NCI-H1694 (cell line): ENCODE results near the gene ATP6V1G3.
"Not testable (repeated sequence)": the region's sequence is repeated elsewhere in the genome, so short reads cannot be mapped to it uniquely, and the experiment has no call there.

Source experiments
- DNase-seq: peaks from one replicate; lab custom pipeline; 2025; lab: John Stamatoyannopoulos, UW

Gene ATP6V1G3, protein sequence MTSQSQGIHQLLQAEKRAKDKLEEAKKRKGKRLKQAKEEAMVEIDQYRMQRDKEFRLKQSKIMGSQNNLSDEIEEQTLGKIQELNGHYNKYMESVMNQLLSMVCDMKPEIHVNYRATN

DNA sequence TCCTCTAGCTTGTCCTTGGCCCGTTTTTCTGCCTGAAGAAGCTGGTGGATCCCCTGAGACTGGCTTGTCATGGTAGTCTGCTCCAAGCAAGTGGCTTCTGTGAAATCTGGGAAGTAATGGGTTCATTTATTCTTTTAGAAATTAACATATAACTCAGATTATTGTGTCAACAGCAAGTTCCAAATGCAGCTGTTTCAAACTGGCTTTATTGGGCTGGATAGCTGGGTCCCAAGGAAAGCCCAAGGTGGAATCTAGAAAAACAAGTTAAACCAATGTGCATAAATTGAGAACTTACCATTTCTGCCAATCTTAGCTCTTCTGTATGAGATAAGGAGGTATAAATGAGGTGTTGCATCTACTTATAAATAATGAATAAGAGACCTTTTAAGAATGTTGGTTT is at the start of gene ATP6V1G3:
TSS of gene ATP6V1G3 (minus strand) at position 101 of the 400 bp plus-strand sequence. CDS start at position 71, 30 bp downstream.
- DNase-seq: no peak

DNA sequence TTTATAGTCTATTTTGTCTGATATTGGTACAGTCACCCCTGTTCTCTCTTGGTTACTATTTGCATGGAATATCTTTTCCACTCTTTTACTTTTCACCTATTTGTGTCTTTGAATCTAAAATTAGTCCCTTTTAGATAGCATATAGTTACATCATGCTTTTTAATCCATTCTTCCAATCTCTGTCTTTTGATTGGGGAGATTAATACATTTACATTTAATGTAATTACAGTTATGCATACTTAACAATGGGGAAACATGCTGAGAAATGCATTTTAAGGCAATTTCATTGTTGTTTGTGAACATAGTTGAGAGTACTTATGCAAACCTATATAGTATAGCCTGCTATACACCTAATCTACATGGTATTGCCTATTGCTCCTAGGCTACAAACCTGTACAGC is 48.4 kb upstream of the ATP6V1G3 start:
- no peak for DNase-seq

DNA sequence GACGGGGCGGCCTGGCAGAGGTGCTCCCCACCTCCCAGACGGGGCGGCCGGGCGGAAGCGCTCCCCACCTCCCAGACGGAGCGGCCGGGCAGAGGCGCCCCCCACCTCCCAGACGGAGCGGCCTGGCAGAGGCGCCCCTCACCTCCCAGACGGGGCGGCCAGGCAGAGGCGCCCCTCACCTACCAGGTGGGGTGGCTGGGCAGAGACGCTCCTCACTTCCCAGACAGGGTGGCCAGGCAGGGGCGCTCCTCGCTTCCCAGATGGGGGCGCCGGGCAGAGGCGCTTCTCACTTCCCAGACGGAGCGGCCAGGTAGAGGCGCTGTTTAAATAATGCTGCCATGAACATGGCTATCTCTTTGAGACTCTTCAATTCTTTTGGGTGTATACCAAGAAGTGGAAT is 43.7 kb upstream of the ATP6V1G3 start:
- no peak for DNase-seq

DNA sequence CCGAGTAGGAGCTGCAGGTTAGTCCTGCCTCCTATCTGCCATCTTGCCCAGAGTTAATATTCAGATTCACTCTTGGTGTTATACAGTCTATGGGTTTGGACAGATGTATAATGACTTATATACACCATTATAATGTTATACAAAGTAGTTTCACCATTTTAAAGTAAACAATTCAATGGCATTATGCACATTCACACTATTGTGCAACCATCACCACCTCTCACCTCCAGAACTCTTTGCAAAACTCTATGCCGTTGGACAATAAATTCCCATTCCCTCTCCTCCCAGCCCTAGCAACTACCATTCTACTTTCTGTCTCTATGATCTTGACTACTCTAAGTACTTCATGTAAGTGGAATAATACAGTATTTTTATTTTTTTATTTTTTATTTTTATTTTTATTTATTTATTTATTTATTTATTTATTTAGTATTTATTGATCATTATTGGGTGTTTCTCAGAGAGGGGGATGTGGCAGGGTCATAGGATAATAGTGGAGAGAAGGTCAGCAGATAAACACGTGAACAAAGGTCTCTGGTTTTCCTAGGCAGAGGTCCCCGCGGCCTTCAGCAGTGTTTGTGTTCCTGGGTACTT is 42.8 kb upstream of the ATP6V1G3 start:
- not testable (repeated sequence) for DNase-seq

DNA sequence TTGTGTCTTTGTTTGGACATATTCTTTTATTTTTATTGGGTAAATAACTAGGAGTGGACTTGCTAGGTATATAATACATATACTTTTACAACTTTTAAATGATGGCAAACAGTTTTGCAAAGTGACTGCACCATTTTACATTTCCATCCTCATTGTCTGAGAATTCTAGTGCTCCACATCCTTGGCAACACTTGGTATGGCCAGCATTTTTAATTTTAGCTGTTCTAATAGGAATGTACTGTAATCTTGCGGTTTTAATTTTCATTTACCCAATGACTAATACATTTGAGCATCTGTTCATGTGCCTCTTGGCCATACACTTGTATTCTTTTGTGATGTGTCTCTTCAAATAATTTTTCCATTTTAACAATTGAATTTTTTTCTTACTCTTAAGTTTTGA is 37.0 kb upstream of the ATP6V1G3 start:
- DNase-seq: no peak

DNA sequence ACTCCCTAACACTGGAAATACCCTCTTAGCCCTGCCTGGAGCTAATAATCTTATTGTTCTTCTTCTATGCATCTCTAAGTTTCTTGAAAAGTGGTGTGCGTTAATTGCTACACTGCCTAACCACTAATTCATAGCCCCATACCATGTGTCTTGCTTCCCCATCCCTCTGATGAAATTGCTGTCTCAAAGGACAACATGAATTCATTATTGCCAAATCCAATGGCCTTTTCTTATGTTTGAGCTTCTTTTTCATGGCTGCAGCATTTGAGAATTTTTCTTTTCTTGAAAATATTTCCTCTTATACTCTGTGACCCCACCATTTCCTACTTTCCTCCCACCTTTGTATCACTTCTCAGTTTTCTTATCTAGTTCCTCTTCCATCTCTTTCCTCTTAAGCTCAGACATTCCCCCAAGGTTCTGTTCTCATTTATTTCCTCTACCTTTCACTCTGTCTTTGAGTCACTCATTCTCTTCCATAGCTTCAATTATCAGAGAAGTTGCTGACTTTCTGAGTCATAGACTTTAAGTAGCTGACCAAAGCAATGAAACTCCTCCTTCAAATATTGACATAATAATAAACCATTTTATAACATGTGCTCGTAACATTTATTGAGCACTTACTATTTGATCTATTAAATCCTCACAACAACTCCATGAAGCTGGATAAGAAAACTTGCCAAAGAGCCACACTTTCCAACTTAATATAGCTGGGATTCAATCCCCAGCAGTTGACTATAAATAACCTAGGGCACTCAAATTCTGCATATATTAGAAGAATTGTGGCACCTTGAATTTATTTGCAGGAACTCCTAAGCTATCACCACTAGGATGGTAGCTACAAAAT is 35.5 kb upstream of the ATP6V1G3 start:
- no peak for DNase-seq

DNA sequence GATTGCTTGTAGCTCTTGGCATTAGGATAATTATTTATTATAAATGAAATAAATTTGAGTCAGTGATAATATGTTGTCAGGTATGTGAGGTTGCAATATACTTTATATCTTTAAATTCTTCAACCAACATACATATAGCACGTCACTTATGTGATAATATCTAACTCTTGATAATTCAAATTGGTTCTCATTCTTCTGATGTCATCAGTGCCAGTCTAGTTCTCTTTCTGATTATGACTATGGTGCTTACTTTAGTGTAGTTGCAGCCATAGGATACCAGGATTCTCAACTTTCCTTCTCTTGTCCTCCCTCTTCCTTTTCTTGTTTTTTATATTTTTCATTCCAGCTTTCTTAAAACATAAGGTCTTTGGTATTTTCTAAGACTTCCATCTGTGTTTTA is 34.8 kb upstream of the ATP6V1G3 start:
- no peak for DNase-seq

DNA sequence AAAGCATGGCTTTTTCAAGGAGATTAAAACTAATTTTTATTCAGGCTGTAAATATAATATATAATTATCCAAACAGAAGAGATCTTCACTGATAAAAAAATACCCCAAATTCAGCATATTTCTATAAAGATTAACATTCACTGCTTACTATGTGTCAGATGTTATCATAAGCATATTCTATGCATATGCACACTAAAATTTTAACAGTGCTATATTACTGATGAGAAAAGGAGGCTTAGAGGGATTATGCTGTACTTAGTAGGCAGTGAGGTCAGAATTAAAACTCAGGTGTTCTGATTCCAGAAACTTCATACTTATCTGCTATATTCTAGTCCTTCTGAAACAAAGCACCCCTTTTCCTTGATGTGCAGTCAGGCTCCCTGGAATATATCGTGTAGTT is 33.8 kb upstream of the ATP6V1G3 start:
- no peak for DNase-seq

DNA sequence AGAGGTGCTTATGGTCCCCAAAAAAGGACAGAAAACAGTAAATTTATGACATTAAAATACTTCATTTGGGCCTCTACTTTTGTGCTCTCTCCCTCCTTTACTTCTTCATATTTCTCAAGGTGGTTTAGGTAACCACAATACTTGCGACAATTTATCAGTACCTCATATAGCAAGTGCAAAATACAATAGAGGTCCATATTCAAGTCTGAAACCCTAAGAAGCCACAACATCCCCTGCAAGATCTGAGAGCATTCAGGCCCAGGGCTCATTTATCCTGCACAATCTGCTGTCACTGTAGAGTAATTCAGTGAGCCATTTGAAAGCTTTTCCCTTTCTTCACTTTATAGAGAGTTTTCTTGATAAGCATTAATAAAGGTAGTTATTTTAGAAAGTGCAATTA is 24.2 kb upstream of the ATP6V1G3 start:
- DNase-seq: no peak

DNA sequence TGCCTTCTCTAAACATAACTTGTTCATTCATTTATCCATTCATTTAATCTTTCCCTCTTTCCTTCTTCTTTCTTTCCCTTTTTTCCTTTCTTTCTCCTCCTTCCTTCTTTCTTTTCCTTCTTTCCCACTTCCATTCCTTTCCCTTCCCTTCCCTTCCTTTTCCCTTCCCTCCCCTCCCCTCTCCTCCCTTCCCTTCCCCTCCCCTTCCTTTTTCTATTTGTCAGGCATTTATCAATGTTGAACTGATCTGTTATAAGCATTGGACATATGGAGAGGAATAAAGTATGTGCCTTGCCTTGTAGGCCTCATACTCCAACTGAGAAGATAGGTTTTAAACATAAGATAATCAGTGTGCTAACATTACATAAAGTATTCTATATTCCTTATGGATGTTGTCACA is 23.7 kb upstream of the ATP6V1G3 start:
- no peak for DNase-seq

DNA sequence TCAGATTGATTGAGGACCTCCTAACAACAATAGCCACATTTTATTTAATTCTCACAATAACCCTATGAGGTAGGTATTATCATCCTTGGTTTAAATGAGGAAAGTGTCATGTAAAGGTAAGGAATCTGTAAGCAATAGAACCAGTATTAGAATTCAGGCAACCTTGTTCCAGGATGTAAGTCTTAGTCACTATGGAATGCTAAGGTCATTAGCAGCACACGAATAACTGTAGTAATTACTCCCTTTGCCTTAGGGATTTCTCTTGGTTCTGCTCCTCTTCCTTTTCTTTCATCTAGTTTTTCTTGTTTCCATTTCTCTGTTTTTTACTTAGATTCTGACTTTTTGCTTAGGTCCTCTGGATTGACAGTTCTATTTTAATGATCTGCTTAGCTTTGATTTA is 23.1 kb upstream of the ATP6V1G3 start:
- DNase-seq: no peak

DNA sequence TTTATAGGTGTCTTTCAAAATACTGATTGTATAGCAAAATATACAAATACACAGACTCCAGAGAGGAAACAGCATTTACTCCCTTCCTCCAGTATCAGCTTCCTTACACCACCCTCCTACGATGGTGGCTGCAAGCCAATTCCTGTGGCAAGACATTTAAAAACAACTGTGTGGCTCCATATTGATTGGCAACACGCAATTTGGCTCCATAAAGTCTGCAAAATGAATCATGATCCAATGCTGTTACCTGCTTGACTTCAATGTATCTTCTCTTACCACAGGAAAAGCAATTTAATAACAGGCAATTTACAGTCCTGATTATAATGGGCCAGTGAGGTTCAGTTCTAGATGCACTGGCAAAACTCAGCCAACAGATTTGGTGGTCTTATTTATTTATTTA is 19.7 kb upstream of the ATP6V1G3 start:
- DNase-seq: no peak

DNA sequence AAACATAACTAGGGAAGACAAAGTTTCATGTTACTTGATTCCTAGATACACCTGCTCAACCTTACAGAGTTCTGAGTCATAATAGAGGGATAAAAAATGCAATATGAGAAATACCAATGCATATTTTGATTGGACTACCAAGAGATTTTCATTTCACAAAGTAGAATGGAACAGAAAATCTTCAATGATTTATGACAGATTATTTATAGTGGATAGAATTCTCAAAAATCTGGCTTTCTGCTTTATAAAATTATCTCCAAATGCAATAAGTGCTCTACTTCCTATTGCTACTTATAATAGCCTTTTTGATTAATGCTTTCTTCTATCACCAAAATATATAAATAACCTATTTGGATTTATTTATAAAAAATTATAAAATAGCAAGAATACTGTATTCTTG is 18.9 kb upstream of the ATP6V1G3 start:
- no peak for DNase-seq

DNA sequence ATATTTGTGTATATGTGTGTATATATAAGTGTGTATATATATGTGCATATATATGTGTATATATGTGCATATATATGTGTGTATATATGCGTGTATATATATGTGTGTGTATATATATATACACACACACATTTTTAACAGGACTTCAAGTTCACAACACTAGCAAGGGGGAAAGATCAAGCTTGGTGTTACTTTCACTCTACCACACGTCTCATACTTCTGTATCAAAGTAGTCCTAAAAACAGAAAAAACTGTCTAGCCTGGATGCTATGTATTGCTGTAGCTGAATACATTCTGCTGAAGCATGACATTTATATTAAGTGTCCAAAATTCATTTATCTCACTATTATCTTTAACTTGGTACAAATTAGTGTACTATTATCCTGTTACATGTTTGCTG is 17.9 kb upstream of the ATP6V1G3 start:
- no peak for DNase-seq

DNA sequence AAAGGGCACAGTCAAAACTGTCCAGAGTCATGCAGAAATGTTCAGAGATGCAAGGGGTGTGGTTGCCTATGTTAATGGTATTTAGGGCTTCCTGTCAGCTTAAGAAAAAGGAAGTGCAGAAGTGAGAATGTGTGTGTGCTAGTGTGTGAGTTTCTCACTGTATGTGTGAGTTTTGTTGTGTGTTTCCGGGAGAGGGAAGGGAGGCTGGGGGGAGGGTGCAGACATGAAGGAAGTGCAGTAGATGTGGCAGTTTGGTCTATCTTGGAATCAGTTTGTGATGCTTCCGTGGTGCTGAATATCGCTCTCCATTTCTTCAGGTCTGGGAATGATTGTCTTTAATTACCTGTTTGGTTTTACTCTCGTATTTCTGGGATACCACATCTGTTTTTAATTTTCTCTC is 16.5 kb upstream of the ATP6V1G3 start:
- DNase-seq: no peak

DNA sequence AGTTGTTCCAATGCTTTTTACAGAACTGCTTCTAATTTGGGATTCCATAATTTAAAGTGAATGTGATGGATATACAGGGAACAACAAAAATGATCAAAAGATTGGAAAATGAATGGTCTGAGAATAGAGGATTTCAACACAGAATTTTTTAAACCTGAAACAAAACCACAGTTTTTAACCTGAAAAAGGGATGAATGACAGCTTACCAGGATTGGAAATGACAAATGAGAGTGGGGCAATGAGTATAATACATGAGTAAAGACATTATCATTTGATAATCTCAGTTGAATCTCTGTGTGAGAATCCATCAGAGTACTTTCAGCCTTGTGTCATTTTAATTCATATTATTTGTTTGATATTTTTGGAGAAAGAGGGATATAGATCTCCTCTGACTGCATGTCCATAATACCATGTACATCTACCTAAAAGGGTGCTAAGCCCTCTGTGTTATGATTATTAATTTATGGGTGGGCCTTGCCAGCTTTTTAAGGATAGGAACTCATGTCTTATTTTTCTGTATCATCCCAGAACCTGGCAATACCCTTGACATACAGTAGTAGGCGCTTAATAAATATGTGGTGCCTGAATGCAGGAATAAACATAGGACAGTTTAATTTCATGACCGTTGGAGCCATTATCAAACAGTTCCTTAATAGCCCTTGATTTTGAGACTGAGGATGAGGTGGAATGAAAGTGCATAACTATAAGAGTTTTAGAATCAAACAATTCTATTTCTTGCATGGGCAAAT is 12.4 kb upstream of the ATP6V1G3 start:
- DNase-seq: no peak

DNA sequence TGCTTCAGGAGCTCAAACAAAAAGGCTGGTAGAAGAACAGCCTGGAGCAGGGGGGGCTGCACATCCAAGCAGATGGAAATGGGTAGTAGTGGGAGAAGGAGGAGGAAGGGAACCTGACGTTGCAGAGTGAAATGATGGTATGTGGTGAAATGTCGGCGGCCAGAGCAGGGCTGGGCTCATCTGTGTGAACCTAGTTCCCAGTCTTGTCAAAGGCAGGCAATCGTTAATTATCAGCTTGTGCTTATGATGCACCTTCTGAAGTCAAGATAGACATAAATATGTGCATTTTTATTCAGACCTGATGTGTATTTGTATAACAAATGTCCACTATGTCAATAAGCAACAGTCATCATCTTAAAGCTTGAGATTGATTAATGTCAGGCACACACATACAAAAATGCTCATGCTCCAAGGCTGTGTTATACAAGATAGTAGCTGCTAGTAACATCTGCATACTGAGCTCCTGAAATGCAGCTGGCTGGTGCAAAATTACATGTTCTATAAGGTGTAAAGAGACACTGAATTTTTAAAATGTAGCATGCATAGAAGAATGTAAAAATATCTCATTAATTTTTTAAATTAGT is 10.6 kb upstream of the ATP6V1G3 start:
- no peak for DNase-seq

DNA sequence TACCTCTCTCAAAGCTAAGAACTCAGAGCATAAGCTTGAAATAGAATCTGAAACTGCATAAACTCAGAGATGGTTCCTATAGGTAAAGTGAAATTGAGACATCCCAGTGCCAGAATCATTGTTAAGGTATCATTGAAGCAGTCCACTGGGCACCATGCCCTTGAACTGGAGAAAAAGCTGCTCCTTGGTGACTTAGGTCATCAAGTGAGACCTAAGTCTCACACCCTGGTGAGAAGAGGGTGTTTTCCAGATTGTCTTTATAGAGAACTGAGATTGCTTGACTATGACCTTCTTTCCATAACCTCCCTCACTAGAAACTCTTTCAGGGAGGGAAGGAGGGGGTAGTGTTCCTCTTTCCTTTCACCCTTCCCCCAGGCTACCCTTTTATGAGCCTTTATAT is 9.4 kb upstream of the ATP6V1G3 start:
- DNase-seq: no peak

DNA sequence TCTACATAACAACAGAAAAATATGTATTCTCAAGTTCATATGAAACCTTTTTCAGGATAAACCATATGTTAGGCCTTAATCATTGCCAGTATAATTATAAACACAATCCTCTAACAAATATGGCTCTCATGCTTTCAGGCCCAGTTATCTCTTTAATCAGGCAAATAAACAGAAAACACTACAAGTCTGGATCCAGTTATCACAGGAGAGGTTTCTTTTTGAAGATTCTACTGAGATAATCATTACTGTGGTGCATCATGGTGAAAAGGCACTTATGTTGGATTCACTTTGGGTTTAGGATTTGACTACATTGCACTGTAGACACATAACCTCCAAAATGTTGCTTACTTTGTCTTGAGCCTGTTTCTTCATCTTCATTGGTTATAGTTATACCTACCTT is 8.4 kb upstream of the ATP6V1G3 start:
- DNase-seq: no peak

DNA sequence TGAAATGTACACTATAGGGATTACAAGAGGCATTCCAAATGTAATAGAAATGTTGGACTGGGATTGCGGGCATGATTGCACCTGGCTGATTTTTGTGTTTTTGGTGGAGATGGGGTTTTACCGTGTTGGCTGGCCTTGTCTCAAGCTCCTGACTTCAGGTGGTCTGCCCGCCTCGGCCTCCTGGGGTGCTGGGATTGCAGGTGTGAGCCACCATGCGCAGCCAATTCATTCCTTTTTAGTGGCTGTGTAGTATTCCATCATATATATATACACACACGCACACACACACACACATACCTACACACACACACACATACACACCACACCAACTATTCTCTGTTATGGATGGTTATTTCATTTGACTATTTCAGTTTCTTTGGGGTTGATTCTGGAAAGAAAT is 4.7 kb upstream of the ATP6V1G3 start:
- DNase-seq: no peak

DNA sequence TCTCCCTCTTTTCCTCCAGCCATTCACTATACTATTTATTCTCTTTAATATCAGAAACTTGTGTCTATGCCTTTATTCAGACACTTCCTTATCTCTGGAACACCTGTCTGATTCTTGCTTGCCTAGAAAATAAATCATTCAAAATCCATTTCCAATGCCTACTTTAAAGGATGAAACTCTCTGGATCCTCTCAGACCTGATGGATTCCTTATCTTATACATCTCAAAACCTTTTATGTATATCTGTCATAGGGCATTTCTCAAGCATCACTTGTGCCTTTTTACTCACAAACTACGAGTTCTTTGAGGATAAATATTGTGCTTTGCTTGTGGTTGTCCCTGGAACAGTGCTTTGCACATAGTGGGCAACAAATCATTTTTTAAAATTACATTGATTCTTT is 3.8 kb upstream of the ATP6V1G3 start:
- DNase-seq: no peak

DNA sequence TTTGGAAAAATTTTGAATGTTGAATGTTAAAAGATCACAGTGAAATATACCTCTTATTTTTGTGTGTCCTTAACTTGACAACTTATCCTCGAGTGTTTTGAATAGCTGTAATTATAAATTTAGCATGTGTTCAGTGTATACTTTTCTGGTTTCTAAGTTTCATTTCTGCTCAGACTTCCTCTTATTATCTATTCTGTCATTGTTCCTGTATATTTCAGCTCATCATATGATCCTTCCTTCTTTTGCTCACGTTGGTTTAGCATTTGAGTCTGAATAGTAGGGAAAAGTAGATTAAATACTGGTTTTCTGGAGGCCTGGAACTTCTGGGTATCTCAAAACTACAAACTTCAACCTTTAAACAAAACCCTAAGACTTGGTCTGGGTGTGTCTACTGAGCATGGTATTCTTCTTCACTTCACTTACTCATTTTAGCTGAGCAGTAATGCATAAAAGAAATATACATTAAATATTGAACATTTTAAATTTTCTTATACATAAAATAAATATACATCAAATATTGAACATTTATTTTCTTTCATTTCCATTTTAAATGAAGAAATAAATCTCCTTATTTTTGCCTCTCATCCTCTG is 3.3 kb upstream of the ATP6V1G3 start:
- DNase-seq: no peak
